GM19395 (cell line): ENCODE data around the gene GNAS.
"Not testable (repeated sequence)": the region's sequence is repeated elsewhere in the genome, so short reads cannot be mapped to it uniquely, and the experiment has no call there.

ENCODE experiments used
- ATAC-seq: cut with Tn5 transposase; IDR thresholded peaks from one replicate; pipeline ENCODE4 v1.9.1; 2021; ENCODE audit warnings: mild to moderate bottlenecking, moderate library complexity; ENCODE audit not compliant: unreplicated experiment

The GNAS gene

GRCh38 chr20:58922036-58922435 is 69.5 kb downstream of the GNAS start:
- ATAC-seq: no peak

DNA sequence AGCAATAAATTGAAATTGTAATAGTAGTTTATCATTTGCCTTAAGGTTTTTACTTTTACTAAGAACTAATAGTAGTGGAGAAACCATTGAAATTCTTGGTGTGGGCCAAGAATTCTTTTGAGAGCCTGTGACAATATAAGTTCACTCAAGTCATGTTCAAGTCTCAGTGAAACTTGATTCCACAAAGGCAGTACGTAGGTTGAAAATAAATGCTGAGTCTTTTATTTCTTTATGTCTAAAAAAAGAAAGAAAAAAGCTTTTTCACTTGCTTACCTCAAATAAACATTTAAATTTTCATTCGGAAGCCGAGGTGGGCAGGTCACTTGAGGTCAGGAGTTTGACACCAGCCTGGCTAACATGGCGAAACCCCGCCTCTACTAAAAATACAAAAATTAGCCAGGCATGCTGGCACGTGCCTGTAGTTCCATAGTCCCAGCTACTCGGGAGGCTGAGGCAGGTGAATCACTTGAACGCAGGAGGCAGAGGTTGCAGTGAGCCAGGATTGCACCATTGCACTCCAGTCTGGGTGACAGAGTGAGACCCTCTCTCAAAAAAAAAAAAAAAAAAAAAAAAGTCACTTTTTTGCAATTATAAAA is 70.7 kb downstream of the GNAS start:
- ATAC-seq: no peak

- ATAC-seq: no peak
Measured at GRCh38 chr20:58926802-58927489, 74.4 kb downstream of the GNAS start.

GRCh38 chr20:58927490-58928061 is 75.1 kb downstream of the GNAS start:
- ATAC-seq: no peak

- ATAC-seq: no peak
Measured at GRCh38 chr20:58930496-58930895, 78.0 kb downstream of the GNAS start.

DNA sequence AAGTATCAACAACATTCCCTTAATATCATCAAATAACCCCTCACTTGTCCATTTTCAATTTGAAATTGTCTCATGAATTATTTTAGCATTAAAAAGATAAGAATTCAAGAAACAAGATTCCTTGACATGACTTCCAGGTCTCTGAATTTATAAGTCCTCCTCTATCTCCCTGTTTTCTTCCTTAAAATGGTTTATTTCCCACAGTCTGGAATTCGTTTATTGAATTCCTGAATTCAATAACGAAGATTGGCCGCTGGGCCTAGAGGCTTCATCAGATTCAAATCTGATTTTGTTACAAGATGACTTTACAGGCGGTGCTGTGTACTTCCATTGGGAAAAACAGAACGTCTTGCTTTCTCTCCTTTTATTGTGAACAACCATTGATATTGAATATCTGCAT is 79.7 kb downstream of the GNAS start:
- no peak for ATAC-seq

DNA sequence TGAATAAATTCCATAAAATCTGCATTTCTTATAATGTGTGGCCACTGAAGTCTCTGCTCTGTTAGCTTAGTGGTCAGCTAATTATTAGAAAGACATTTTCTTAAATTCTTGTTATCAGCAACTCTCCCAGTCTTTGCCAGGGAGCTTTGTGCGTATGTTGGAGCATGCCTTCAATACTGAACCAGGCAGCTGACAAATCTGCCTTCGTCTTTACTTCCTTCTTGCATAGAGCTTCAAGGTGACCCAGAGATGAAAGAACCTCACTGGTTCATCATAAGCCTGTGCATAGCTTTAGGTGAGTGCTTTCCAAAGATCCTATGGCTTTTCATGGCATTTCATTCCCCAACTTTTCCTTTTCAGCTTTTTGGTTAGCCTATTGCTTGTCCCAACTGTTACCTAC is 85.6 kb downstream of the GNAS start:
- no peak for ATAC-seq

GRCh38 chr20:58938541-58938940 is 86.0 kb downstream of the GNAS start:
- ATAC-seq: no peak

DNA sequence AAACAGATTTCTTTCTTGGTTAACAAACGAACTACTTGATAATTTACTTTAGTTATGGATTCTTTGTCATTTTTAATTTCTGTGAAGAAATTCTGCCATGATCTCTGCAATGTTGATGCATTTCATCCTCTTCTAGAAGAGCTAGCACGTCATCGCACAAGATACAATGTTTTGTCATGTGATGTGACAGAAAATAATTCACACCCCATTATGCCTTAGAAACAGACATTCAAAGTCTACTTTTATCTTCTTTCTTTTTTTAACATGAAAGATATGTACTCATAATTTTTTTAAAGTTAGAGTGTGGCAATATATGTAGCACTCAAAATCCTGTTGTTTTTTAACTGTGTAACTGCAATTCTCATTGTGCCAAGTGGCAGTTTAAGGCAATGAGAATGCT is 89.0 kb downstream of the GNAS start:
- no peak for ATAC-seq

GRCh38 chr20:58942549-58942948 is 90.0 kb downstream of the GNAS start:
- ATAC-seq: no peak

DNA sequence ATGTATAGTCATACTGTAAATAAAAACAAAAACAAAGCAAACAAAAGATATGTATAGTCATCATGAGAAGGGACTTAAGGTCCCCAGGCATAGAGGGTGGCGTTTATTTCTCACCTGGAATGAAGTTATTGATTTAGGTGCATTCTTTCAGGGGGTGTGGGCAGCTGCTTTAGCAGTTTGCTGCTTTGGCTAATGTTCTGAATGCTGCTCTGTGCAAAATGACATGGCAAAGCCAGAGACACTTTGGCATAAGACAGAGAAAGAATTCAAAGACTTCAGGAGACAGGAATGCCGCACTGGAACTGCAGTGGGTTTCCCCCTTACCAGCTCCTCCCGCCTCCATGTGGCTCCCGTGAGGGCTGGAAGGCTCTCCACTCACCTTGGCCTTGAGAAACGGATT is 92.1 kb downstream of the GNAS start:
- ATAC-seq: no peak

- ATAC-seq: no peak
Measured at GRCh38 chr20:58945965-58946631, 93.6 kb downstream of the GNAS start.

DNA sequence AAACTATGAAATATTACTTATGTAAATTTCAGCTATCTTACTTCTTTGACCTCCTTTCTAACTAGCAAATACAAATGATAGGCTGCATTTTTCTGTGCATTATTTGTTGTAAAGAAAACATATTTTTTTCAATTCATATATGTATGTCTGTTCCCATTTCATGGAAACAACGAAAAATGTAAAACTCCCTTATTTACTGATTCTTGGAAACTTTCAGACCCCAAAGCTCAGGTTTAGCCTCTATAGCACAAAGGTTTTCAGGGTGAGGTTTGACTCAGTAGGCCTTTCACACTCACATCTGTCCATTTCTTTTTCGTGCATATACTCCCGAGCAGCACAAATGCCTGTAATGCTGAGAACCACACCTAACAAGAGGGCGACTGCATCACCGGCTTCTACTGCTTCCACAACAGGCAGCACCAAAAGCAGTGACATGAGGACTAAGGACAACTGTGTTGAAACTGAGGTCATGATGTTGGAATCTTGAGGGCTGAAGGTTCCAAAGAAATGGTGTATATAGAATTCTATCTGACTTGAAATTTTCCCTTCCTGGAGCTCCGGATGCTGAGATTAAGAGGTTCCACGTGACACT is 95.4 kb downstream of the GNAS start:
- not testable (repeated sequence) for ATAC-seq

- no peak for ATAC-seq
Measured at GRCh38 chr20:58950603-58951002, 98.1 kb downstream of the GNAS start.

DNA sequence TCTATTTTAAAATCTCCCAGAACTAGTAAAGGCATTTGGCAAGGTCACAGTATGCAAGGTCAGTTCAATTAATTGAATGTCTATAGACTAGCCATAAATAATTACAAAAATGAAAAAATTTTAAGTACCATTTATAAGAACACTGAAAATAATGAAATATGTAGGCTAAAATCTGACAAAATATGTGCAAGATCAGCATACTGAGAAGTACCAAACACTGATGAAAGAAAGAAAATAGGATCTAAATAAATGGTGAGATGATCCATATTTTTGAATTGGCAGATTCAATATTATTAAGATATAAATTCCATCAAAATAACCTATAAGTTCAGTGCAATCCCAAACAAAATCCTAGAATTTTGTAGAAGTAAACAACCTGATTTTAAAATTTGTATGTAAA is 100.5 kb downstream of the GNAS start:
- ATAC-seq: no peak

DNA sequence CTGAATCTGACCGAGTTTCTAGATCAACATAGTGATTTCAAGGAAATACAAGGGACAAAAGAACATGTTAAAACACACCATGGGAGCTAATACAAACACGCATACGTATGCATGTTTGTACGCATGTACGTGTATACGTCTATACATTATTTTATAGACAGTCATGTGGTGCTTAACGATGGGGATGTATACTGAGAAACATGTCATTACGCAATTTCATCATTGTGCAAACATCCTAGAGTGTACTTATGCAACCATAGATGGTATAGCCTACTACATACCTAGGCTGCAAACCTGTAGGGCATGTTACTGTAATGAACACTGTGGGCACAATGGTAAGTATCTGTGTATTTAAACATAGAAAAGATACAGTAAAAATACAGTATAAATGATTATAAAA is 103.6 kb downstream of the GNAS start:
- no peak for ATAC-seq

GRCh38 chr20:58959652-58960051 is 107.1 kb downstream of the GNAS start:
- ATAC-seq: no peak
